Rectal smooth muscle tissue (tissue), 1 donor: ENCODE measurements around the gene GGTA1.
"Not testable (repeated sequence)": the region's sequence is repeated elsewhere in the genome, so short reads cannot be mapped to it uniquely, and the experiment has no call there.

ENCODE experiments used
- H3K27ac ChIP-seq: one replicate; pipeline ENCODE4 v1.7.0; 2013; ENCODE audit warnings: low read depth, low read length, inconsistent platforms
- H3K27me3 ChIP-seq: one replicate; pipeline ENCODE4 v1.7.0; 2013; ENCODE audit warnings: low read length; ENCODE audit not compliant: control insufficient read depth, insufficient read depth
- H3K36me3 ChIP-seq: one replicate; pipeline ENCODE4 v1.7.0; 2013; ENCODE audit warnings: low read length; ENCODE audit not compliant: control insufficient read depth, insufficient read depth
- H3K4me1 ChIP-seq: one replicate; pipeline ENCODE4 v1.7.0; 2013; ENCODE audit warnings: low read length; ENCODE audit not compliant: control insufficient read depth, insufficient read depth
- H3K4me3 ChIP-seq: one replicate; pipeline ENCODE4 v1.7.0; 2013; ENCODE audit warnings: low read length
- H3K9ac ChIP-seq: one replicate; pipeline ENCODE4 v1.7.0; 2013; ENCODE audit warnings: low read length

The GGTA1 gene

GRCh38 chr9:121473229-121473628, 26.4 kb downstream of the GGTA1 start:
- Histone ChIP-seq H3K4me1 (no peaks in the 10 kb centered on the region), H3K4me3 (no peak overlapping the region), H3K27me3 (no peaks in the 10 kb centered on the region), H3K36me3 (no peaks in the 10 kb centered on the region), H3K9ac (no peak overlapping the region), H3K27ac (no peak overlapping the region)

GRCh38 chr9:121472446-121472845, 27.2 kb downstream of the GGTA1 start:
- Histone ChIP-seq H3K36me3 (no peaks in the 10 kb centered on the region), H3K4me1 (no peaks in the 10 kb centered on the region), H3K4me3 (no peak overlapping the region), H3K9ac (no peak overlapping the region), H3K27ac (no peak overlapping the region), H3K27me3 (no peaks in the 10 kb centered on the region)

GRCh38 chr9:121466142-121466541, 33.5 kb downstream of the GGTA1 start:
- Histone ChIP-seq H3K4me1 (no peaks in the 10 kb centered on the region), H3K27me3 (no peaks in the 10 kb centered on the region), H3K4me3 (no peak overlapping the region), H3K9ac (no peak overlapping the region), H3K27ac (no peak overlapping the region), H3K36me3 (no peaks in the 10 kb centered on the region)

- no peak overlapping the region for H3K27ac ChIP-seq
- H3K4me3 ChIP-seq = no peak overlapping the region
- H3K4me1 ChIP-seq = no peaks in the 10 kb centered on the region
- no peak overlapping the region for H3K9ac ChIP-seq
- H3K27me3 ChIP-seq = no peaks in the 10 kb centered on the region
- H3K36me3 ChIP-seq = no peaks in the 10 kb centered on the region
Observed at GRCh38 chr9:121464968-121465367, 34.7 kb downstream of the GGTA1 start.

GRCh38 chr9:121463026-121463807, 36.4 kb downstream of the GGTA1 start:
- Histone ChIP-seq H3K4me3 (no peak overlapping the region), H3K27me3 (no peaks in the 10 kb centered on the region), H3K9ac (no peak overlapping the region), H3K4me1 (no peaks in the 10 kb centered on the region), H3K27ac (no peak overlapping the region), H3K36me3 (no peaks in the 10 kb centered on the region)

GRCh38 chr9:121459513-121459912, 40.1 kb downstream of the GGTA1 start:
- Histone ChIP-seq H3K27ac (no peak overlapping the region), H3K27me3 (no peaks in the 10 kb centered on the region), H3K4me3 (no peak overlapping the region), H3K36me3 (no peaks in the 10 kb centered on the region), H3K9ac (no peak overlapping the region), H3K4me1 (no peaks in the 10 kb centered on the region)

- not testable (repeated sequence) for H3K9ac ChIP-seq, H3K27me3 ChIP-seq, H3K27ac ChIP-seq, H3K36me3 ChIP-seq, H3K4me1 ChIP-seq, H3K4me3 ChIP-seq
Observed at GRCh38 chr9:121458449-121458848, 41.2 kb downstream of the GGTA1 start.

GRCh38 chr9:121455527-121456239, 44.0 kb downstream of the GGTA1 start:
- H3K27ac ChIP-seq = no peak overlapping the region
- no peak overlapping the region for H3K4me3 ChIP-seq
- no peak overlapping the region for H3K9ac ChIP-seq
- H3K4me1 ChIP-seq = peaks cover under 1% of the 10 kb centered on the region
- H3K27me3 ChIP-seq = no peaks in the 10 kb centered on the region
- H3K36me3 ChIP-seq = no peaks in the 10 kb centered on the region

GRCh38 chr9:121454972-121455371, 44.7 kb downstream of the GGTA1 start:
- Histone ChIP-seq H3K9ac (no peak overlapping the region), H3K4me1 (peaks cover 5% of the 10 kb centered on the region), H3K27me3 (no peaks in the 10 kb centered on the region), H3K27ac (no peak overlapping the region), H3K4me3 (no peak overlapping the region), H3K36me3 (no peaks in the 10 kb centered on the region)

- Histone ChIP-seq H3K36me3 (no peaks in the 10 kb centered on the region), H3K9ac (no peak overlapping the region), H3K4me3 (no peak overlapping the region), H3K27me3 (no peaks in the 10 kb centered on the region), H3K27ac (no peak overlapping the region), H3K4me1 (peaks cover 5% of the 10 kb centered on the region)
Observed at GRCh38 chr9:121453232-121453892, 46.3 kb downstream of the GGTA1 start.

GRCh38 chr9:121452085-121452484, 47.6 kb downstream of the GGTA1 start:
- Histone ChIP-seq H3K36me3 (no peaks in the 10 kb centered on the region), H3K27me3 (no peaks in the 10 kb centered on the region), H3K9ac (no peak overlapping the region), H3K27ac (no peak overlapping the region), H3K4me3 (no peak overlapping the region), H3K4me1 (peaks cover 5% of the 10 kb centered on the region)

- Histone ChIP-seq H3K36me3 (no peaks in the 10 kb centered on the region), H3K4me3 (no peak overlapping the region), H3K27ac (no peak overlapping the region), H3K27me3 (no peaks in the 10 kb centered on the region), H3K4me1 (peaks cover 5% of the 10 kb centered on the region), H3K9ac (no peak overlapping the region)
Observed at GRCh38 chr9:121451586-121451985, 48.1 kb downstream of the GGTA1 start.
